Suppressor macrophage treated with lipopolysaccharide for 1 hour (primary cell): ENCODE results near the gene API5.

Experiments
- DNase-seq, 3 donors: peaks; one replicate each; pipeline ENCODE4 v3.0.0-alpha.2; 2020 to 2022

The API5 gene

DNA sequence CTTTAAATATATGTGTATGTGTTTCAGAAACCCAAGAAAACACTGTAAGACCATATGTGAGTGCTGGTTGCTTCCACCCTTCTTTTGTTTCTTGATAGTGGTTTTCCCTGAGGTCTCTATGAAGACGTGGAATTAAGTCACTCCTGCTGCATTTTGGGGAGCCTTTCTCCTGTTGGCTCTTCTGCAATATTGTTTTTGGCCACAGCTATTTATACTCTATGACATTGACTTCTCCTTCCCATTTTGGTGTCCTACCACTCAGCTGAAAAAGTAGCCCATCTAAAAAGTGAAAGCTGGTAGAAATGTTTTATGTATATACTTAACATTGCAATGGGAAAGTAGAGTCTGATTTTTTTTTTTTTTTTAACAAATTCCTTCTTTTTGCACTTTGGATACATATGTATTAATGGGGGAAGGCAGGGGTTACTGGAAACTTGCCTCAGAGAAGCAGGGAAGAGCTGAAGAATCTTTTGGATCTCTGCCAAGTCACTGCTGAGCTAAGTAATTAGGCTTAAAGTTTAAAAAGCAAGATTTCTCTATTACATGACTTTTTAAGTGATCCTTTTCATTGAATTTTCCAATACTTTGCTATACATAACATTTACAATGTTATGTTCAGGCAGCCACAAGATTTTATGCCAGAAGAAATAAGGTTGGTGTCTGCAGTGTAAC is 48.7 kb downstream of the API5 start:
- DNase-seq = peak; percentile 64 to 75 (median 69)

DNA sequence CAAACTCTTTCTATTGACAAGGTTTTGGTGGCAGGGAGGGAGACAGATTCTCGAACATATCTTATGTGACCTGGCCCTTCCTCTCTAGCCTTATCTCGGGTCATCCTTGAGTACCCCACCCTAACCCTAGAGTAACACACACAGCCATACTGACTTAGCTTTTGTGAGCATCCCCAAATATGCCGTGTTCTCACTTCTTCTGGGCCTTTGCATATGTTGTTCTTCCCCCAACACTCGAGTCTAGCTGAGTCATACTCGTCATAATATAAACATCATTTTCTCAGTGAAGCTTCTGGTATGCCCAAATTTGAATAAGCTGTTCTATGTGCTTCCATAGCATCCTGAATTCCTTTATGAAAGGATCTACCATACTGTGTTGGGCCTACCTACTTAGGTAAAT is 54.9 kb downstream of the API5 start:
- DNase-seq = no peak

DNA sequence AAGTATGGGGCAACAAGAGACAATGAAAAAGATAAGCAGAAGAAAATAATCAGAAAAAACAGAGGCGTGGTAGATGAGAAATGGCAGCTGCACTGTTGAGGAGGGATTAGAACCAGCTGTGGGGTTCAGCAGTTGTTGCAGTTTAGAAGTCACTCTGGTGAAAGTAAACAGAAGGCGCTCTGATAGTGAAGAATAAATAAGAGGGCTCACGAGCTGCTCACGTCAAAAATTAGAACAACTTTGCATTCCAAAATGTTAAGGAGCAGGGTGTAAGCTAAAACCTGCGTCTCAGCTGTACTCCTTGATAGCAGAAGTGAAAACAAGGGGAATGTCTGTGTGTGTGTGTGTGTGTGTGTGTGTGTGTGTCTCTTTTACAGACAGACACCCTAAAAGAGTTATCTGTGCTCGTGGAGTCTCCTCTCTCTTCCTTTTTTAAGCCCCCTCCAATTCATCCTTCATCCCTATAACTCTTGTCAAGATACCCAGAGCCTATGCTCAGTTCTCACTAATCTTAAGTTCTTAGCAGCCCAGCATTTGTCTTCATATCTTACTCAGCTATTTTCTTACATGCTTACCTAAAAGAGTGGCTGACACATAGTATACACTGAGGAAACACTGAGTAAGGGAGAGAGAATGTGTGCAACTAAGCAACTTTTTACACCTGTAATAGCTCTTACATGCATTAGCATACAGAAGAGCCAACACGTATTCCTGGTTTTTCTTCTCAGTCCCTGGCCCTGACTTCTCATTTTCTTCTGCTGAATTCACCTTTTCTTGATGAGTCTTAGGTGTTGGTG is 55.8 kb downstream of the API5 start:
- peak in 2 of 3 donors; percentile 8 to 35 for DNase-seq

DNA sequence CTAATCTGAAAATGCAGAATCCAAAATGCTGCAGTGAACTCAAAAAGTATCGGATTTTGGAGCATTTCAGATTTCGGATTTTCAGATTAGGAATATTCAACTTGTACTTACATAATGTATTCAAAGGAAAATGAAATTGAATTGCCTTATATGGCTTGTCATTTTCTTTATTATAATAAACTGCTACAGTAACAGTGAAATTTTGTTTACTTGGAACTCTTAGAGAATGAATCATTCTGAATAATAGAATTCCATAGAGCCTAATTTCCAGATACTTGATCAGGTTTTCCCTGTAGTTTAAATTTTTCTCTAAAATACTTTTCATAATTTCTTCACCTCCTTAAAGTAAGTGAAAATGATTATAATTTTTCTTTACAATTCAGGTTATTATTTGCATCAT is 64.3 kb downstream of the API5 start:
- no peak for DNase-seq

DNA sequence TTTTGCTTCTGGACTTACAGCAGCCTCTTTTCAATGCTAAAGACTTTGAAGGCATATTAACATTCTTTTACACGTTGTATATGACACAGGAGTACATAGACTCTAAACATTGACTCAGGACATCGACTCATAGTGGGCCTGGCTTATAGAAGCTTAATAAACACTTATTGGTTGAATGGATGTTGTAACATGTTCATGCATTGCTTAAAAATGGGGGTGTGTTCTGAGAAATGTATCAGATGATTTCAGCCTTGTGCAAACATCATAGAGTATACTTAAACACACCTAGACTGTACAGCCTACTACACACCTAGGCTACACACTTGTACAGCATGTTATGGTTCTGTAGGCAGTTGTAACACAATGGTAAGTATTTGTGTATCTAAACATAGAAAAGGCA is 64.8 kb downstream of the API5 start:
- peak; percentile 19 to 49 (median 41) for DNase-seq

DNA sequence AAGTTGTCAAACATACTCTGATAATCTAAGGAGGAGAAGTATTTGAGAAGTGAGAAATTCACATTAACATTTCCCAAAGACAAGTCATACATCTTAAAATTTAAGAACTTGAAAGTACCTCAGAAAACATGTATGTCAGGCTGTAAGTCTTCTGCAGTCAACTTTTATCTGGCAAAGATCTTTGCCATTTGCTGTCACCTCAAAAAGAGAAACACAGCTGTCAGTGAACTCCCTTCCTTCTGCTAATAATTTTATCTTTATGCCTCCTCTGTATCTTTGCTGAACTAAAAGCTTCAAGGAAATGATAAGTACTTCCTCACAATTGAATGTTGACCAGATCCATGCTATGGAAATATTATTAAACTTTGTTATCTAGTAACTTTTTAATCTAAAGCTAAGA is 65.6 kb downstream of the API5 start:
- no peak for DNase-seq

DNA sequence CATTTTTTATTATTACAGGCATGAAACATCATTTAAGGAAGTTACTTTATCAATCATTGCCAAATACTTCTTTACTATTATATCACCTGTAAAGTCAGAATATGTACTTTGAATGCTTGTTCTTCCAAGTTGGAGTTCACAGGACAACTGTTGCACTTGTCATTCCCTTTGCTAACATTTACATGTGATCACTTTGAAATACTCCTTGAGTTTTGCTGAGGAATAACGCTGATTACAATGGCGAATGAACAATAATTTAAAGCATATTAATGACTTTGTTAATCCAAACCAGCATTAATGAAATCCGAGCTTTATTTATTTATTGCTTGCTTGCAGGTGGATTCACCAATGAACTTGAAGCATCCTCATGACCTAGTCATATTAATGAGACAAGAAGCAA is 67.1 kb downstream of the API5 start:
- no peak for DNase-seq

DNA sequence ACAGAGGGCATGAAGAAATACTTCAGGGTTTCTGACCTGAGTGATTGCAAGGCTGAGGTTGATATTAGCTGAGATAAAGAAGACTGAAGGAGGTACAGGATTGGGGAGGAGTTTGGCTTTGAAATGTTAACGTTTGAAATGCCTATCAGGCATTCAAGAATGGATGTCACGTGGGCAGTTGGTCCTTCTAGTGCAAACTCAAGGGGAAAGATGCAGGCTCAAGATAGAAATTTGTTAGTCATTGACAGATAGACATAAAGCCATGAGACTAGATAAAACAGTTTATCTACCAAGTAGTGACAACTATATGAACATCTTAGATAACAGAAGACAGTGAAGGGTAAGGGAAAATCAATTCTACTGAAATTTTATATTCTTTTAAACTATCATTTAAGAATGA is 70.0 kb downstream of the API5 start:
- DNase-seq = no peak

DNA sequence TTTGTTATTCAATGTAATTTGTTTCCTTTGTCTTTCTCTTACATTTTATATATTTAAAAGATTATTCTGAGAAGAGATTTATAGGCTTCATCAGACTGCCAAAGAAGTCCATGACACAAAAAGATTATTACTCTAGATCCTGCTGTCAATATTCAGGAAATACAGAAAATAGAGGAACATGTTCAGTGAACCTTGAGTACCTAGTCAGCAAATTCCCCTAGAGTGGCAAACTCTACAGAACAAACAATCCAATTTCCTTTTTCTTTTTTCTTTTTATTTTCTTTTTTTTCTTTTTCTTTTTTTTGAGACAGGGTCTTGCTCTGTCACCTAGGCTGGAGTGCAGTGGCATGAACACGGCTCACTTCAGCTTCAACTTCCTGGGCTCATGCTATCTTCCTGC is 70.8 kb downstream of the API5 start:
- peak in 2 of 3 donors; percentile 20 to 37 for DNase-seq

DNA sequence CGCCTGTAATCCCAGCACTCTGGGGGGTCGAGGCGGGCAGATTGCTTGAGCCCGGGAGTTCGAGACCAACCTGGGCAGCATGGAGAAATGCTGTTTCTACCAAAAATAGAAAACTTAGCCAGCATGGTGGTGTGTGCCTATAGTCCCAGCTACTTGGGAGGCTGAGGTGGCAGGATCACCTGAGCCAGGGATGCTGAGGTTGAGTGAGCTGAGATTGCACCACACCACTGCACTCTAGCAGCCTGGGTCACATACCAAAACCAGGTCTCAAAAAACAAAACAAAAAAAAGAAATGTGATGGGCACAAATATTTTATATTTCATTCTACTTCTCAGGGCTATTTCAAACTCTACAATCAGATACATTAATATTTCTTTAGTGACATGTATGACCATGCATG is 72.6 kb downstream of the API5 start:
- DNase-seq = no peak

DNA sequence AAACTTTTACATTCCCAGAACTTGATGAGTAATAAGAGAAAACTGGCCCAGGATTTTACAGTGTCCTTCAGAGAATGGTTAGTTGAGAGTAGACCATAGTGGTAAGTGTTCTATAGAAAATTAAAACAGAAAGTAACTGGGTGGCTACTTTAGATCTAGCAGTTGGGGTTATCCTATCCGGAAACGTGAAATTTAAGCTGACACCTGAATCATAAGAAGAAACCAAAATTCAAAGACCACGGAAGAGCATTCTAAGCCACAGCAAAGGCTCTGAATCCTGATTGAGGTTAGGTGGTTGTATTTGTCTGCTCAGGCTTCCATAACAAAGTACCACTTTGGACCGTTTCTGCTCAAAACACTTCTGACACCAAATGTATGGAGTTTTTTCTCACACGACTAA is 80.9 kb downstream of the API5 start:
- no peak for DNase-seq

DNA sequence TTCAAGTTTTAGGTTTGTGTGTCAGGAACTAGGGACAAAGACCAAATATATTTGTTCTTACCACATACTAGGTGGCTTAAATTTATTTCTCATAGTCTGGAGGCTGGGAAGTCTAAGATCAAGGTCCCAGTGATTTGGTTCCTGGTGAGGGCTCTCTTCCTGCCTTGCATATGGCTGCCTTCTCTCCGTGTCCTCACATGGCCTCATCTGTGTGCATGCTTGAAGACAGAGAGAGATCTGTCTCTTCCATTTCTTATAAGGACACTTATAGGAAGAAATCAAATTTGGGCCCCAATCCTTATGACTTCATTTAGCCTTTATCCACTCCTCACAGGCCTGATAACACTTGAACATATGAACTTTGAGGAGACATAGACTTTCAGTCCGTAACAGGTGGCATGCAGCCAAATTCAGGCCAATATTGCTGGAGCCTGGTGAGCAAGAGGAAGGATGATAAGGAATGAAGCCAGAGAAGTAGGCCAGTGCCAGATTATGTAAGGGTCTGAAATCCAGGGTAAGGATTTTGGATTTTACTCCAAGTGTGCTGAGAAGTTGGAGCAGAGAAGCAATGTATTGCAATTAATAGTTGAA is 82.1 kb downstream of the API5 start:
- DNase-seq = no peak
